ENCODE measurements around the gene CCDC169.
"Not testable (repeated sequence)": the region's sequence is repeated elsewhere in the genome, so short reads cannot be mapped to it uniquely, and the experiment has no call there.

The CCDC169 gene

DNA sequence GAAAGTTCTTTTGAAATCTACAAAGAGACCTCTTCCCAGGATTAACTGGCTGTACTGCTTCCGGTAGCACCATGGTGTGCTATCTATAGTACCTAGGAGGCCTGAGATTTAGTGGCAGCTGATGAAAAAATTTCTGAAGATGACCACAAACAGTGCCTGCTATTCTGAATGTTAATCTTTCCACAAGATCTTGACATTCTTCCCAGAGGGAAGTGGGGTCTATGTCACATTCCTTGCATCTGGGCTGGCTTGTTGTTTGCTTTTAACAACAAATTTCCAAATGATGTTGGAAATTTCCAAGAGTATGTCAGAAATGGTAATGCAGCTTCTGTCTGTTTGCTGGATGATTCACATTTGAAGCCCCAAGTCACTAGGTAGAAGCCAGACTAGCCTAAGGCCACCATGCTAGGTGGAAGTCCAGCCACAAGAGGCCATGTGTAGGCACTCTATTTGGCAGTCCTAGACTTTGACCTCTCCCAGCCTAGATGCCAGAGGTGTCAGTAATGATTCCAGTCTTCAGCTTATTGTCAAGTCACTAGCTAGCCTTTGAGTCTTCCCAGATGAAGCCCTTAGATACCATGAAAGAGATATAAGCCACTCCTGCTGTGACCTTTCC is 26.4 kb upstream of the CCDC169 start:
- POLR2A ChIA-PET = no interaction called here
- H3K36me3 ChIP-seq (ENCODE audit: control insufficient read depth in 2 of 2, insufficient read depth in 1 of 2, low read length in 2 of 2) = peaks cover 25 to 59% of the 10 kb centered on the region in 2 experiments

DNA sequence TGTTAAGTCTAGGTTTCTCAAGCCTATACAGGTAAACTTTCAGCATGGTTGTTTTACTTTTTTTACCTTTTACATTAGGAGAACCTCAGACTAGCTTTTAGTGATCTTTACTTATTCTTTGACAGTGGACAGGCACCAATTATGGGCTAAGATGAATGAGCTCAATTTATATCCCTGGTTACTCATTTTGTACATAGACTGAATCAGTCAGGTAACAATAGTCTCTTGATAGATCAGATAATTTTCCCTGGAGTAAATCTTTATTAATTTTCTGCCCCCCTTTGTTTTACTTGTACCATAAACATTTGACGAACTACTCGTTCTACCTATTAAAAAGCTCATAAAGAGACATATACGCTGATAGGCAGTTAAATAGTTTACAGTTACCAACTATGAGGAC is 25.8 kb upstream of the CCDC169 start:
- H3K36me3 ChIP-seq (ENCODE audit: control insufficient read depth in 2 of 2, insufficient read depth in 1 of 2, low read length in 2 of 2) = peaks cover 19 to 54% of the 10 kb centered on the region in 2 experiments
- no peaks in the 10 kb centered on the region for H3K9me3 ChIP-seq (ENCODE audit: control insufficient read depth, insufficient read depth, low read depth, low read length)
- ChIA-PET CTCF (interaction anchor here (0.6 to 0.7 kb wide), 2 partner anchors 8 to 35 kb away, joined by 3 read pairs; no protein-coding TSS in a partner anchor), POLR2A (no interaction called here)
- no peaks in the 10 kb centered on the region for H3K4me1 ChIP-seq (ENCODE audit: control insufficient read depth, insufficient read depth, low read length)
- no peak overlapping the region for H3K27ac ChIP-seq (ENCODE audit: extremely low read depth, low read depth, low read length)
- no peak for TF ChIP-seq ZBTB48 (tag by site-specific recombination; IDR thresholded peaks at IDR 0.05)
- TF ChIP-seq ZNF23 (tag by site-specific recombination; IDR thresholded peaks at IDR 0.05; ENCODE audit: borderline replicate concordance) = no peak
- TF ChIP-seq ZNF248 (tag by site-specific recombination; IDR thresholded peaks at IDR 0.05) = no peak
- TF ChIP-seq ZNF169 (tag by site-specific recombination; IDR thresholded peaks at IDR 0.05) = no peak
- TF ChIP-seq ZNF626 (tag by site-specific recombination; IDR thresholded peaks at IDR 0.05) = no peak
- no peak for TF ChIP-seq ZNF830 (tag by site-specific recombination; IDR thresholded peaks at IDR 0.05; ENCODE audit: low read depth)
- no peak for TF ChIP-seq BCL11A (tag by site-specific recombination; IDR thresholded peaks at IDR 0.05; ENCODE audit: low read depth)
- TF ChIP-seq, protein P1, sequence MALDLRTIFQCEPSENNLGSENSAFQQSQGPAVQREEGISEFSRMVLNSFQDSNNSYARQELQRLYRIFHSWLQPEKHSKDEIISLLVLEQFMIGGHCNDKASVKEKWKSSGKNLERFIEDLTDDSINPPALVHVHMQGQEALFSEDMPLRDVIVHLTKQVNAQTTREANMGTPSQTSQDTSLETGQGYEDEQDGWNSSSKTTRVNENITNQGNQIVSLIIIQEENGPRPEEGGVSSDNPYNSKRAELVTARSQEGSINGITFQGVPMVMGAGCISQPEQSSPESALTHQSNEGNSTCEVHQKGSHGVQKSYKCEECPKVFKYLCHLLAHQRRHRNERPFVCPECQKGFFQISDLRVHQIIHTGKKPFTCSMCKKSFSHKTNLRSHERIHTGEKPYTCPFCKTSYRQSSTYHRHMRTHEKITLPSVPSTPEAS (tag by site-specific recombination; IDR thresholded peaks at IDR 0.05) = no peak
- no peak for TF ChIP-seq ZNF302 (tag by site-specific recombination; IDR thresholded peaks at IDR 0.05; ENCODE audit: low read depth)
- TF ChIP-seq ZNF747 (tag by site-specific recombination; IDR thresholded peaks at IDR 0.05) = no peak
- no peak for TF ChIP-seq ZIC2 (tag by site-specific recombination; IDR thresholded peaks at IDR 0.05)
- TF ChIP-seq, protein P2, sequence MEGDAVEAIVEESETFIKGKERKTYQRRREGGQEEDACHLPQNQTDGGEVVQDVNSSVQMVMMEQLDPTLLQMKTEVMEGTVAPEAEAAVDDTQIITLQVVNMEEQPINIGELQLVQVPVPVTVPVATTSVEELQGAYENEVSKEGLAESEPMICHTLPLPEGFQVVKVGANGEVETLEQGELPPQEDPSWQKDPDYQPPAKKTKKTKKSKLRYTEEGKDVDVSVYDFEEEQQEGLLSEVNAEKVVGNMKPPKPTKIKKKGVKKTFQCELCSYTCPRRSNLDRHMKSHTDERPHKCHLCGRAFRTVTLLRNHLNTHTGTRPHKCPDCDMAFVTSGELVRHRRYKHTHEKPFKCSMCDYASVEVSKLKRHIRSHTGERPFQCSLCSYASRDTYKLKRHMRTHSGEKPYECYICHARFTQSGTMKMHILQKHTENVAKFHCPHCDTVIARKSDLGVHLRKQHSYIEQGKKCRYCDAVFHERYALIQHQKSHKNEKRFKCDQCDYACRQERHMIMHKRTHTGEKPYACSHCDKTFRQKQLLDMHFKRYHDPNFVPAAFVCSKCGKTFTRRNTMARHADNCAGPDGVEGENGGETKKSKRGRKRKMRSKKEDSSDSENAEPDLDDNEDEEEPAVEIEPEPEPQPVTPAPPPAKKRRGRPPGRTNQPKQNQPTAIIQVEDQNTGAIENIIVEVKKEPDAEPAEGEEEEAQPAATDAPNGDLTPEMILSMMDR (tag by site-specific recombination; IDR thresholded peaks at IDR 0.05) = no peak
- TF ChIP-seq ZNF664 (tag by site-specific recombination; IDR thresholded peaks at IDR 0.05) = no peak
- H3K4me3 ChIP-seq (ENCODE audit: low read depth, low read length) = no peak overlapping the region

More for the DNA sequence above, 26.4 kb upstream of the CCDC169 start:
- Histone ChIP-seq H3K4me3 (ENCODE audit: low read depth, low read length) (no peak overlapping the region), H3K4me1 (ENCODE audit: control insufficient read depth, insufficient read depth, low read length) (no peaks in the 10 kb centered on the region), H3K9me3 (ENCODE audit: control insufficient read depth, insufficient read depth, low read depth, low read length) (no peaks in the 10 kb centered on the region), H3K27ac (ENCODE audit: extremely low read depth, low read depth, low read length) (no peak overlapping the region)
- TF ChIP-seq, protein P3, sequence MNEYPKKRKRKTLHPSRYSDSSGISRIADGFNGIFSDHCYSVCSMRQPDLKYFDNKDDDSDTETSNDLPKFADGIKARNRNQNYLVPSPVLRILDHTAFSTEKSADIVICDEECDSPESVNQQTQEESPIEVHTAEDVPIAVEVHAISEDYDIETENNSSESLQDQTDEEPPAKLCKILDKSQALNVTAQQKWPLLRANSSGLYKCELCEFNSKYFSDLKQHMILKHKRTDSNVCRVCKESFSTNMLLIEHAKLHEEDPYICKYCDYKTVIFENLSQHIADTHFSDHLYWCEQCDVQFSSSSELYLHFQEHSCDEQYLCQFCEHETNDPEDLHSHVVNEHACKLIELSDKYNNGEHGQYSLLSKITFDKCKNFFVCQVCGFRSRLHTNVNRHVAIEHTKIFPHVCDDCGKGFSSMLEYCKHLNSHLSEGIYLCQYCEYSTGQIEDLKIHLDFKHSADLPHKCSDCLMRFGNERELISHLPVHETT (tag by site-specific recombination; IDR thresholded peaks at IDR 0.05) = no peak
- CTCF ChIA-PET = interaction anchor here (0.7 kb wide), 1 partner anchor 35 kb away, joined by 3 read pairs; no protein-coding TSS in a partner anchor

DNA sequence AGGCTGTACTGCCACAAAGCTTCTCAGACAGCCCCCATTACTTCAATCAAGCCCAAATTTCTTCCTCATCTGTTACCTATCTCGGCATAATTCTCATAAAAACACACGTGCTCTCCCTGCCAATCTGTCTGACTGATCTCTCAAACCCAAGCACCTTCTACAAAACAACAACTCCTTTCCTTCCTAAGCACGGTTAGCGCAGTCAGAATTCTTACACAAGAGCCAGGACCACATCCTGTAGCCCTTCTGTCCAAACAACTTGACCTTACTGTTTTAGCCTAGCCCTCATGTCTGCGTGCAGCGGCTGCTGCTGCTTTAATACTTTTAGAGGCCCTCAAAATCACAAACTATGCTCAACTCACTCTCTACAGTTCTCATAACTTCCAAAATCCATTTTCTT is 22.2 kb upstream of the CCDC169 start:
- H3K4me3 ChIP-seq (ENCODE audit: low read depth, low read length); H3K27ac ChIP-seq (ENCODE audit: extremely low read depth, low read depth, low read length); H3K9me3 ChIP-seq (ENCODE audit: control insufficient read depth, insufficient read depth, low read depth, low read length); POLR2A ChIA-PET; H3K4me1 ChIP-seq (ENCODE audit: control insufficient read depth, insufficient read depth, low read length); CTCF ChIA-PET: not testable (repeated sequence)
- peaks cover 0 to 31% of the 10 kb centered on the region in 2 experiments for H3K36me3 ChIP-seq (ENCODE audit: control insufficient read depth in 2 of 2, insufficient read depth in 1 of 2, low read length in 2 of 2)
